Measurements from ENCODE around the gene ZSWIM1. TPM values are rescaled to one million over a fixed set of nuclear protein-coding genes. Genes with fewer than 3 reads are reported as not detected.

Gene ZSWIM1
- total and polyA plus RNA-seq, 2 of the 13 experiments (the other 11 are each of a cell fraction or from before 2014, with no cell fraction given), result 9.5 to 11.7 TPM

GRCh38 chr20:45921337-45922189 lies 40.5 kb downstream of the ZSWIM1 start (continued):
- TF ChIP-seq MXD1 (CRISPR knock-in tag; IDR thresholded peaks at IDR 0.05) (no peak), ZSCAN31 (CRISPR knock-in tag; IDR thresholded peaks at IDR 0.05; ENCODE audit: low read depth) (no peak), SPEN (CRISPR knock-in tag; IDR thresholded peaks at IDR 0.05; ENCODE audit: low read depth) (no peak), ELF4 (CRISPR knock-in tag; IDR thresholded peaks at IDR 0.05; ENCODE audit: borderline replicate concordance) (no peak), SNAPC2 (CRISPR knock-in tag; IDR thresholded peaks at IDR 0.05) (no peak), NFAT5 (CRISPR knock-in tag; IDR thresholded peaks at IDR 0.05) (no peak), FIP1L1 (IDR thresholded peaks at IDR 0.05; ENCODE audit: borderline replicate concordance, insufficient read depth, low read depth, low read length) (no peak), MLLT10 (CRISPR knock-in tag; IDR thresholded peaks at IDR 0.05) (no peak), ZBTB34 (CRISPR knock-in tag; IDR thresholded peaks at IDR 0.05) (no peak), CBX5 (CRISPR knock-in tag; IDR thresholded peaks at IDR 0.05; ENCODE audit: borderline replicate concordance) (peak; percentile 72; the same call in 1 of the 2 replicates), ONECUT2 (CRISPR knock-in tag; IDR thresholded peaks at IDR 0.05) (no peak), ZBTB39 (CRISPR knock-in tag; IDR thresholded peaks at IDR 0.05) (no peak), ZNF263 (CRISPR knock-in tag; IDR thresholded peaks at IDR 0.05) (0 out of 2 replicates have a peak, but pooled peaks have one; percentile 49), PCBP2 (optimal IDR thresholded peaks at IDR 0.05; ENCODE audit: low read depth, low read length, poor library complexity, severe bottlenecking) (no peak), ZNF317 (CRISPR knock-in tag; IDR thresholded peaks at IDR 0.05) (no peak), MBD4 (IDR thresholded peaks at IDR 0.05; ENCODE audit: borderline replicate concordance, low read length) (no peak), ZNF878 (CRISPR knock-in tag; IDR thresholded peaks at IDR 0.05) (no peak), ZNF382 (CRISPR knock-in tag; IDR thresholded peaks at IDR 0.05; ENCODE audit: borderline replicate concordance) (no peak), HNF4G (IDR thresholded peaks at IDR 0.05; ENCODE audit: borderline replicate concordance, low read depth, low read length) (peak; percentile 69), HNF4G (CRISPR knock-in tag; IDR thresholded peaks at IDR 0.05; ENCODE audit: borderline replicate concordance, low read depth) (no peak)
